Fibroblast of lung (primary cell): Measurements from ENCODE around the gene RAPGEF4. TPM values are rescaled to one million over a fixed set of nuclear protein-coding genes. Genes with fewer than 3 reads are reported as not detected.

ENCODE experiments used
- DNase-seq, 2 donors: peaks; one replicate each; pipeline versions ENCODE4 v3.0.0 to v3.0.0-alpha.2; 2010; ENCODE audit warnings: low read depth in 2 of 2
- H2AFZ ChIP-seq: 2 replicates; pipeline ENCODE4 v1.5.1; 2012; ENCODE audit warnings: low read length, control low read depth, inconsistent platforms
- H3K27ac ChIP-seq: 2 replicates; pipeline ENCODE4 v1.5.1; 2011; ENCODE audit warnings: low read length, control low read depth; ENCODE audit not compliant: insufficient read depth
- H3K27me3 ChIP-seq: 2 replicates; pipeline ENCODE4 v1.5.1; 2011; ENCODE audit warnings: mild to moderate bottlenecking, low read length; ENCODE audit not compliant: control insufficient read depth, insufficient read depth
- H3K36me3 ChIP-seq: 2 replicates; pipeline ENCODE4 v1.5.1; 2011; ENCODE audit warnings: low read length; ENCODE audit not compliant: control insufficient read depth, insufficient read depth
- H3K4me1 ChIP-seq: 2 replicates; pipeline ENCODE4 v1.5.1; 2011; ENCODE audit warnings: low read length; ENCODE audit not compliant: control insufficient read depth, insufficient read depth; ENCODE audit errors: extremely low read depth
- H3K4me2 ChIP-seq: 2 replicates; pipeline ENCODE4 v1.5.1; 2011; ENCODE audit warnings: low read length, control low read depth; ENCODE audit not compliant: insufficient read depth; ENCODE audit errors: extremely low read depth
- H3K4me3 ChIP-seq, 4 experiments: fragments of 200-600 bp in 1 of 4; sonication (generic) in 1 of 4; replicated peaks in 1 of 4; 2 replicates each; pipeline ENCODE4 v1.5.1; 2011 to 2016; ENCODE audit warnings: low read length in 4 of 4, low read depth in 3 of 4, mild to moderate bottlenecking in 3 of 4, control low read depth in 2 of 4, inconsistent platforms in 1 of 4, mixed read lengths in 1 of 4; ENCODE audit not compliant: insufficient read depth in 1 of 4; ENCODE audit errors: control extremely low read depth in 1 of 4
- H3K79me2 ChIP-seq: 2 replicates; pipeline ENCODE4 v1.5.1; 2012; ENCODE audit warnings: mild to moderate bottlenecking, low read length, inconsistent platforms; ENCODE audit not compliant: control insufficient read depth, insufficient read depth
- H3K9ac ChIP-seq: 2 replicates; pipeline ENCODE4 v1.5.1; 2011; ENCODE audit warnings: mild to moderate bottlenecking, low read length, control low read depth; ENCODE audit not compliant: insufficient read depth
- H3K9me3 ChIP-seq: 2 replicates; pipeline ENCODE4 v1.5.1; 2012; ENCODE audit warnings: low read depth, low read length; ENCODE audit not compliant: control insufficient read depth, insufficient read depth
- H4K20me1 ChIP-seq: 2 replicates; pipeline ENCODE4 v1.5.1; 2011; ENCODE audit warnings: low read length; ENCODE audit not compliant: control insufficient read depth, insufficient read depth; ENCODE audit errors: extremely low read depth
- EZH2 ChIP-seq: IDR thresholded peaks from 2 replicates; pipeline ENCODE4 v1.5.1; 2012; ENCODE audit warnings: low read length, control low read depth, mild to moderate bottlenecking; ENCODE audit errors: missing control alignments
- polyA plus RNA-seq, 2 donors: library from polyadenylated mRNA; depleted of rRNA in 1 of 2; stranded (reverse) in 1 of 2; unstranded in 1 of 2; fragments of >200 nt; gene quantifications; 2 replicates each; pipeline ENCODE4 v1.2.1, GENCODE V29; 2011 to 2012; ENCODE audit warnings: missing spikeins in 1 of 2
- total RNA-seq: library from RNA; depleted of rRNA; stranded (reverse); fragments of >200 nt; gene quantifications from 2 replicates; pipeline ENCODE4 v1.2.1, GENCODE V29; 2014
- TF ChIP-seq, protein P1 (sequence below), 2 donors: IDR thresholded peaks in 1 of 2; conservative IDR thresholded peaks in 1 of 2; 1 replicate in 1 of 2; 2 replicates in 1 of 2; pipeline ENCODE4 v1.5.1; 2011 to 2012; ENCODE audit warnings: low read length in 2 of 2, control low read depth in 1 of 2, inconsistent platforms in 1 of 2, low read depth in 1 of 2, mild to moderate bottlenecking in 1 of 2

Gene RAPGEF4
- total and polyA plus RNA-seq, 2 donors (not counting 1 experiment from before 2014, with no cell fraction given), result 0.51 to 3.0 TPM

DNA sequence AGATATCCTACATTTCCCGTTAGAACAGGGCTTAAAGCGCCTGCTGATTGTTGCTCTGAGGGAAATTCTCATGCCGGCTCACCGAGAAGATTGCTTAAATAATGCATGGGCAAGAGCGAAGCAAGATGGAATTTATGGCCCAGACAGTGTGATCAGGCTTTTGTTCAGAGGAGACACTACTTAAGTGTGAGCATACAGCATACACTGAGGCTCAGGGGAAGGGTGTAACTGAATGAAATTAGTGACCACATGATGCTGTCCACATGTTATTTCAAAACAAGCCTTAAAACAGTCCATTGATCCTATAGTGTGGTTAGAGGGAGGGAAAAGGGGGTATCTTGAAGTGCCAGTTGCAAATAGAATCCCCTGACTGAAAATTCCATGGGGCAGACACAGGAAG, 125.5 kb downstream of the RAPGEF4 start:
- Histone ChIP-seq H3K27ac (no peak overlapping the region), H3K4me2 (no peak overlapping the region), H2AFZ (no peak overlapping the region)

DNA sequence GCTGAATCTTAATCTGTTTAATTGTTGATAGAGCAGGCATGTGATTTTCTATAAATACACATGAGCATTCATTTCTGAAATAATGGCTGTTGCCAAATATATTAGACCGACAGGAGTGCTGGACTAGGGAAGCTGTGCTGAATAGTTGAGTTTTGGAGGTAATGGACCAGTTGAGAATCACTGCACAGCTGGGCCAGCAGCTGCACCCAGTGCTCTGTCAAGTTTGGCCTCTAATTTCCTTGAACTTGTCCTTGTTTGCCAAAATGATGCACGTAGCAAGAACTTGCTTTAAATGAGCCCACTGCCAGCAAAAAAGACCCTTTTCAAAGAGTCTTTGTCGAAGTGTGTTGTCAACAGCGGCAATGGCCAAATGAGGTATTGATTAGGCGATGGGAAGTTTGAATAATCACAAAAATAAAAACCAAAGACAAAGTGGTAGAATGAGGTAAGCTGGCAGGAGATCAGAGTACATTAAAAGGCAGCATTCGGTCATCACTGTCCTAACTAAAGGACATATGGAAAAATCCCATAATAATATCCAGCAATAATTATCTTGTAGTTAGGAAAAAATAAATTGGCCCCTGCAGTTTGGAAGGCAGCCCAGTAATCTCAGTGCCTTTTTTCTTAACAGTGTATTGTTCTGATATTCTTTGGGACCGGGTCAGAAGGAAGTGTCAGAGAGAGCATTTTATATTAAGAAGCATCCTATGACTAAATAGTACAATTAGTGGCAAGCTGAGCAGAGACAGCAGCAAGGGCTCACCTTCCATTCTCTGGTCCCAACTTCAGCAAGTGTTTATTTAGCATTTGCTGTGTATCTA, 126.2 kb downstream of the RAPGEF4 start:
- H3K27me3 ChIP-seq, result no peaks in the 10 kb centered on the region
- no peak overlapping the region for H3K9ac ChIP-seq
- no peaks in the 10 kb centered on the region for H3K79me2 ChIP-seq
- H3K4me3 ChIP-seq, result no peak overlapping the region
- no peak overlapping the region for H3K4me2 ChIP-seq
- H3K27ac ChIP-seq, result no peak overlapping the region
- H3K9me3 ChIP-seq, result no peaks in the 10 kb centered on the region
- no peak for DNase-seq
- no peaks in the 10 kb centered on the region for H3K4me1 ChIP-seq
- no peak overlapping the region for H2AFZ ChIP-seq
- H3K36me3 ChIP-seq, result no peaks in the 10 kb centered on the region
- no peak for TF ChIP-seq EZH2
- TF ChIP-seq, protein P1, sequence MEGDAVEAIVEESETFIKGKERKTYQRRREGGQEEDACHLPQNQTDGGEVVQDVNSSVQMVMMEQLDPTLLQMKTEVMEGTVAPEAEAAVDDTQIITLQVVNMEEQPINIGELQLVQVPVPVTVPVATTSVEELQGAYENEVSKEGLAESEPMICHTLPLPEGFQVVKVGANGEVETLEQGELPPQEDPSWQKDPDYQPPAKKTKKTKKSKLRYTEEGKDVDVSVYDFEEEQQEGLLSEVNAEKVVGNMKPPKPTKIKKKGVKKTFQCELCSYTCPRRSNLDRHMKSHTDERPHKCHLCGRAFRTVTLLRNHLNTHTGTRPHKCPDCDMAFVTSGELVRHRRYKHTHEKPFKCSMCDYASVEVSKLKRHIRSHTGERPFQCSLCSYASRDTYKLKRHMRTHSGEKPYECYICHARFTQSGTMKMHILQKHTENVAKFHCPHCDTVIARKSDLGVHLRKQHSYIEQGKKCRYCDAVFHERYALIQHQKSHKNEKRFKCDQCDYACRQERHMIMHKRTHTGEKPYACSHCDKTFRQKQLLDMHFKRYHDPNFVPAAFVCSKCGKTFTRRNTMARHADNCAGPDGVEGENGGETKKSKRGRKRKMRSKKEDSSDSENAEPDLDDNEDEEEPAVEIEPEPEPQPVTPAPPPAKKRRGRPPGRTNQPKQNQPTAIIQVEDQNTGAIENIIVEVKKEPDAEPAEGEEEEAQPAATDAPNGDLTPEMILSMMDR (conservative IDR thresholded peaks at IDR 0.05 in 1 of 2, IDR thresholded peaks at IDR 0.05 in 1 of 2; ENCODE audit: low read depth in 1 of 2, low read length in 2 of 2), result no peak
- H4K20me1 ChIP-seq, result no peaks in the 10 kb centered on the region

More for the DNA sequence above, 125.5 kb downstream of the RAPGEF4 start:
- DNase-seq, result no peak
- Histone ChIP-seq H3K4me3 (no peak overlapping the region), H3K27me3 (no peaks in the 10 kb centered on the region), H3K9me3 (no peaks in the 10 kb centered on the region), H3K9ac (no peak overlapping the region), H3K36me3 (no peaks in the 10 kb centered on the region), H4K20me1 (no peaks in the 10 kb centered on the region), H3K79me2 (no peaks in the 10 kb centered on the region), H3K4me1 (no peaks in the 10 kb centered on the region)
- TF ChIP-seq, protein P1 (conservative IDR thresholded peaks at IDR 0.05 in 1 of 2, IDR thresholded peaks at IDR 0.05 in 1 of 2; ENCODE audit: low read depth in 1 of 2, low read length in 2 of 2), result no peak
- TF ChIP-seq EZH2, result no peak

DNA sequence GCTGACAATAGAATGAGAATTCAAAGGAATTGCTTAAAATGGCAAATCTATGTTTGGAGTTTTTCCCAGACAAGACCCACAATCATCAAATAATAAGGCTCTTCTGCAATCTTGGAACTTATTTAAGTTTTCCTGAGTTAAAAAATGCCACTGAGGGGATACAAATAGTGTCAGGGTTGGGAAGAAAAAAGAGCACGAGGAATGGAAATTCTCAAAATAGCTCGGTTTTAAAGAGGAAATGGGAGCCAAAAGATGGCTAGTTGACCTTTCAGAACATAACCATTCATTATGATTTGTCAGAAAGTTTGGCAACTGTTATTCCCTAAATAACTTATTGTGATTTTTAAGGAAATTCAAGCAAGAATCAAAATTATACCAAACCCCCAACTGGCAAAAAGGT, 127.7 kb downstream of the RAPGEF4 start:
- Histone ChIP-seq H3K27ac (no peak overlapping the region), H3K79me2 (no peaks in the 10 kb centered on the region), H3K4me3 (no peak overlapping the region), H3K27me3 (no peaks in the 10 kb centered on the region), H4K20me1 (no peaks in the 10 kb centered on the region), H3K4me1 (no peaks in the 10 kb centered on the region), H3K9me3 (no peaks in the 10 kb centered on the region), H3K4me2 (no peak overlapping the region), H3K36me3 (no peaks in the 10 kb centered on the region), H3K9ac (no peak overlapping the region), H2AFZ (no peak overlapping the region)
- DNase-seq, result no peak
- TF ChIP-seq, protein P1 (conservative IDR thresholded peaks at IDR 0.05 in 1 of 2, IDR thresholded peaks at IDR 0.05 in 1 of 2; ENCODE audit: low read depth in 1 of 2, low read length in 2 of 2), result no peak
- TF ChIP-seq EZH2, result no peak
